Common myeloid progenitor, CD34-positive (primary cell): ENCODE results near the gene NIFK.
A peak's percentile ranks its signal among the peaks of the same experiment; 100 is the strongest.

ENCODE experiments used
- CTCF ChIA-PET: fragments of 350-600 bp; sonication (Branson Sonifier 250); formaldehyde crosslinking; loops from one replicate; lab custom pipeline; 2021; ENCODE audit warnings: antibody characterized with exemption; lab: Charles Lee
- POLR2A ChIA-PET: fragments of 350-600 bp; sonication (Branson Sonifier 250); formaldehyde crosslinking; loops from one replicate; lab custom pipeline; 2021; ENCODE audit warnings: antibody characterized with exemption; lab: Charles Lee
- DNase-seq, 3 donors: peaks; one replicate each; pipeline versions ENCODE4 v3.0.0 to v3.0.0-alpha.2; 2013
- H3K27ac ChIP-seq, 2 experiments: 1 replicate in 1 of 2; 2 replicates in 1 of 2; pipeline ENCODE4 v1.7.0; 2013; ENCODE audit warnings: inconsistent platforms in 2 of 2, low read length in 2 of 2, mild to moderate bottlenecking in 2 of 2, low read depth in 1 of 2, moderate library complexity in 1 of 2; ENCODE audit not compliant: severe bottlenecking in 2 of 2, insufficient read depth in 1 of 2, poor library complexity in 1 of 2
- H3K27me3 ChIP-seq, 5 experiments: replicated peaks in 2 of 5; 1 replicate in 3 of 5; 2 replicates in 2 of 5; pipeline versions ENCODE4 v1.6.1 to v1.7.0; 2013; ENCODE audit warnings: low read length in 4 of 5, mild to moderate bottlenecking in 2 of 5, moderate library complexity in 2 of 5, inconsistent platforms in 1 of 5; ENCODE audit not compliant: insufficient read depth in 5 of 5, control insufficient read depth in 4 of 5
- H3K36me3 ChIP-seq, 4 experiments: 1 replicate in 2 of 4; 2 replicates in 2 of 4; pipeline versions ENCODE4 v1.6.1 to v1.7.0; 2013; ENCODE audit warnings: low read length in 3 of 4, control low read depth in 1 of 4, mild to moderate bottlenecking in 1 of 4; ENCODE audit not compliant: control insufficient read depth in 4 of 4, insufficient read depth in 4 of 4
- H3K4me1 ChIP-seq, 4 experiments: 1 replicate in 3 of 4; 2 replicates in 1 of 4; pipeline versions ENCODE4 v1.6.1 to v1.7.1; 2013; ENCODE audit warnings: low read length in 3 of 4, mild to moderate bottlenecking in 3 of 4, control low read depth in 1 of 4, inconsistent platforms in 1 of 4, moderate library complexity in 1 of 4; ENCODE audit not compliant: control insufficient read depth in 4 of 4, insufficient read depth in 4 of 4; ENCODE audit errors: control extremely low read depth in 1 of 4
- H3K4me3 ChIP-seq, 7 experiments: 1 replicate in 4 of 7; 2 replicates in 3 of 7; pipeline versions ENCODE4 v1.5.1 to v1.7.0; 2013; ENCODE audit warnings: mild to moderate bottlenecking in 7 of 7, low read length in 6 of 7, moderate library complexity in 6 of 7, inconsistent platforms in 2 of 7, low read depth in 2 of 7, control low read depth in 1 of 7; ENCODE audit not compliant: insufficient read depth in 4 of 7, control insufficient read depth in 1 of 7; ENCODE audit errors: extremely low read depth in 1 of 7
- H3K9me3 ChIP-seq, 5 experiments: 1 replicate in 4 of 5; 2 replicates in 1 of 5; pipeline versions ENCODE4 v1.6.1 to v1.7.1; 2013; ENCODE audit warnings: low read length in 4 of 5, mild to moderate bottlenecking in 2 of 5, inconsistent platforms in 1 of 5, low read depth in 1 of 5, moderate library complexity in 1 of 5; ENCODE audit not compliant: control insufficient read depth in 4 of 5, insufficient read depth in 2 of 5; ENCODE audit errors: control extremely low read depth in 1 of 5
- WGBS: methylation state at CpG from one replicate; pipeline ENCODE4 v1.1.5; 2013; ENCODE audit not compliant: insufficient coverage; 5-methylcytosine and 5-hydroxymethylcytosine counted together

Gene NIFK

GRCh38 chr2:121774235-121774634, 37.6 kb upstream of the NIFK start:
- CTCF ChIA-PET, result no interaction called here
- Histone ChIP-seq H3K4me3 (no peak overlapping the region), H3K27ac (no peak overlapping the region), H3K27me3 (no peaks in the 10 kb centered on the region), H3K9me3 (no peaks in the 10 kb centered on the region), H3K4me1 (peaks cover 0 to 5% (median 0%) of the 10 kb centered on the region in 4 experiments), H3K36me3 (peaks cover 0 to 4% (median 1%) of the 10 kb centered on the region in 4 experiments)
- WGBS, result 94% methylated on average over 6 of the region's 13 CpGs
- POLR2A ChIA-PET, result no interaction called here
- no peak for DNase-seq

GRCh38 chr2:121771976-121772742, 35.5 kb upstream of the NIFK start:
- CTCF ChIA-PET, result no interaction called here
- H3K36me3 ChIP-seq, result peaks cover 5 to 18% (median 9%) of the 10 kb centered on the region in 4 experiments
- POLR2A ChIA-PET, result no interaction called here
- no peaks in the 10 kb centered on the region for H3K9me3 ChIP-seq
- no peak for DNase-seq
- H3K4me3 ChIP-seq, result no peak overlapping the region
- peaks cover 0 to 5% (median 0%) of the 10 kb centered on the region in 4 experiments for H3K4me1 ChIP-seq
- 79% methylated on average over 2 of the region's 6 CpGs for WGBS
- no peak overlapping the region for H3K27ac ChIP-seq
- no peaks in the 10 kb centered on the region for H3K27me3 ChIP-seq

- Histone ChIP-seq H3K27ac (no peak overlapping the region), H3K36me3 (peaks cover 15 to 52% (median 43%) of the 10 kb centered on the region in 4 experiments), H3K9me3 (no peaks in the 10 kb centered on the region), H3K27me3 (no peaks in the 10 kb centered on the region), H3K4me3 (no peak overlapping the region), H3K4me1 (peaks cover 0 to 2% (median 0%) of the 10 kb centered on the region in 4 experiments)
- CTCF ChIA-PET, result no interaction called here
- no peak for DNase-seq
- POLR2A ChIA-PET, result no interaction called here
- WGBS, result 92% methylated on average over 3 of the region's 5 CpGs
Observed at GRCh38 chr2:121768143-121768755, 31.6 kb upstream of the NIFK start.

GRCh38 chr2:121766624-121767023, 29.9 kb upstream of the NIFK start:
- Histone ChIP-seq H3K27ac (peak overlapping the region in 1 of 2 experiments; percentile 4), H3K9me3 (no peaks in the 10 kb centered on the region), H3K36me3 (peaks cover 15 to 60% (median 47%) of the 10 kb centered on the region in 4 experiments), H3K27me3 (no peaks in the 10 kb centered on the region), H3K4me3 (no peak overlapping the region), H3K4me1 (no peaks in the 10 kb centered on the region)
- 100% methylated on average over 1 of the region's 1 CpG for WGBS
- CTCF ChIA-PET, result no interaction called here
- POLR2A ChIA-PET, result no interaction called here
- no peak for DNase-seq

- H3K4me3 ChIP-seq, result no peak overlapping the region
- no peaks in the 10 kb centered on the region for H3K4me1 ChIP-seq
- H3K27ac ChIP-seq, result no peak overlapping the region
- H3K27me3 ChIP-seq, result no peaks in the 10 kb centered on the region
- ChIA-PET POLR2A (no interaction called here), CTCF (no interaction called here)
- no peak for DNase-seq
- no peaks in the 10 kb centered on the region for H3K9me3 ChIP-seq
- 95% methylated on average over 10 of the region's 10 CpGs for WGBS
- peaks cover 18 to 78% (median 58%) of the 10 kb centered on the region in 4 experiments for H3K36me3 ChIP-seq
Observed at GRCh38 chr2:121764681-121765228, 28.1 kb upstream of the NIFK start.

GRCh38 chr2:121755237-121756111, 18.8 kb upstream of the NIFK start, which contains the start of gene TSN:
Gene TSN (plus strand): TSS chr2:121755651. CDS start chr2:121755780, 129 bp downstream.
- peaks cover 4 to 24% (median 12%) of the 10 kb centered on the region in 4 experiments for H3K36me3 ChIP-seq
- H3K27ac ChIP-seq, result peak within 1 kb of the TSS; percentile 85 to 94
- H3K9me3 ChIP-seq, result no peaks in the 10 kb centered on the region
- POLR2A ChIA-PET, result interaction anchor here (0.8 to 1.3 kb wide), 2 partner anchors 18 to 225 kb away, joined by 3 read pairs; partner anchors contain the start of genes NIFK and RNU4ATAC
- H3K27me3 ChIP-seq, result no peaks in the 10 kb centered on the region
- CTCF ChIA-PET, result interaction anchor here (0.6 to 2.1 kb wide), 3 partner anchors 18 to 377 kb away, joined by 3 to 10 read pairs (median 3); partner anchors contain the start of gene NIFK
- H3K4me3 ChIP-seq, result peak within 1 kb of the TSS; percentile 89 to 100 (median 96)
- under 1% methylated on average over 48 of the region's 67 CpGs for WGBS
- peaks cover 13 to 24% (median 16%) of the 10 kb centered on the region in 4 experiments for H3K4me1 ChIP-seq
- peak; percentile 98 to 99 (median 99) for DNase-seq
